ENCODE results near the gene MKRN2OS.

The MKRN2OS gene

DNA sequence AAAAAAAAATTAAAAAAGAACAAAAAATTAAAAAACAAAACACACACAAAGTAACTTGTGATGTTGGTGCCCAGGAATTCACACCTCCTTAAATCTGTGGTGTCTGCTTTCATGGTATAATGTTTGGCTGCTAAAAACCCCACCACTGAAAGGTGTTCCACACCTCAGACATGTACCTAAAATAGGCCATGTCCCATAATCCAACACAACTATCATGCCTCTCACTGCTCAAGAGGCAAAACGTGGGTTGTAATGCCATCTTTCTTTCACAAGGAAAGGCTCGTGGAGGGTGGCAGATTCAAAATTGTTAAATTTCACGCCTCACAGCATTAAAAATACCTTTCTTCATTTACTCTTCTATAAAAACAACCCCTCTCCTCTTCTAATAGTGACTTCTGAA lies 41.1 kb upstream of the MKRN2OS start:
- no peak for DNase-seq (ENCODE audit: low read depth)
- H3K4me3 ChIP-seq (ENCODE audit: low read depth, low read length) = no peak overlapping the region
- TF ChIP-seq, protein P1, sequence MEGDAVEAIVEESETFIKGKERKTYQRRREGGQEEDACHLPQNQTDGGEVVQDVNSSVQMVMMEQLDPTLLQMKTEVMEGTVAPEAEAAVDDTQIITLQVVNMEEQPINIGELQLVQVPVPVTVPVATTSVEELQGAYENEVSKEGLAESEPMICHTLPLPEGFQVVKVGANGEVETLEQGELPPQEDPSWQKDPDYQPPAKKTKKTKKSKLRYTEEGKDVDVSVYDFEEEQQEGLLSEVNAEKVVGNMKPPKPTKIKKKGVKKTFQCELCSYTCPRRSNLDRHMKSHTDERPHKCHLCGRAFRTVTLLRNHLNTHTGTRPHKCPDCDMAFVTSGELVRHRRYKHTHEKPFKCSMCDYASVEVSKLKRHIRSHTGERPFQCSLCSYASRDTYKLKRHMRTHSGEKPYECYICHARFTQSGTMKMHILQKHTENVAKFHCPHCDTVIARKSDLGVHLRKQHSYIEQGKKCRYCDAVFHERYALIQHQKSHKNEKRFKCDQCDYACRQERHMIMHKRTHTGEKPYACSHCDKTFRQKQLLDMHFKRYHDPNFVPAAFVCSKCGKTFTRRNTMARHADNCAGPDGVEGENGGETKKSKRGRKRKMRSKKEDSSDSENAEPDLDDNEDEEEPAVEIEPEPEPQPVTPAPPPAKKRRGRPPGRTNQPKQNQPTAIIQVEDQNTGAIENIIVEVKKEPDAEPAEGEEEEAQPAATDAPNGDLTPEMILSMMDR (IDR thresholded peaks at IDR 0.05; ENCODE audit: control insufficient read depth, extremely low read depth, insufficient read depth) = no peak

DNA sequence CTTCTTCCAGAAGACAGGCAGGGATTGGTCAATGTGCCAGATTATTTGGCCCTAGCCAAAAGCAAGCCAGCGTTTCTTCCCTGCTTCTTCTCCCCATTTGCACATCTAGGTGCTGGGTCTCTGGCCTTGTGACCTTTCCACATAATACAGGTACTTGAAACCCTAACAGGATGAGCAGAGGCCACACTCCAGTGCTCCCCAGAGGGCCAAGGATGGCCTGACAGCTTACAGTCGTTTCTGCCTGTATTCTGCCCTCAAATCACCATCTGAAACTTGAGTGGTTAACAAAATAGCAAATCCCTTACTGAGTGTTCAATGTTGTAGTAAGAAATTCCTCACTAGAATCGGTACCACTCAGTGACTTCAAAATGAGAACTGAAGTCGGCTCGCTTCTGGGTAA lies 40.7 kb upstream of the MKRN2OS start:
- no peak overlapping the region for H3K4me3 ChIP-seq (ENCODE audit: low read depth, low read length)
- TF ChIP-seq, protein P1 (IDR thresholded peaks at IDR 0.05; ENCODE audit: control insufficient read depth, extremely low read depth, insufficient read depth) = no peak
- no peak for DNase-seq (ENCODE audit: low read depth)

DNA sequence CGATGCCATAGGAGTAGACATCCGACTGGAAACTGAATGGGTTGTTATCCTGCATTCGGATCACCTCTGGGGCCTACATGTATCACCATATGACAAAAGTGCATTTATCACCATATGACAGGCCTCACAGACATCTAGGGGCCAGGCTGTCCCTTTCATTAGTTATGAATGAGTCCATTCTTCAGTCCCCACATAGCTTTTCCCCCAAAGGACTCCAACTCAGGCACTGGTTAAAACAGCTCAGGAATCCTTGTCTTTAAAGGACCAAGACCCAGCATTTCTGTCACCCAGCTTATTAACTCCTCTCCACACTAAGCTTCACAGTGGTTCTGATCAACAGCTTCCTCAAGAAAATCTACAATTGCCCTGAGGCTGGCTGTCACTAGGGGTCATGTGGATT lies 39.9 kb upstream of the MKRN2OS start:
- TF ChIP-seq, protein P1 (IDR thresholded peaks at IDR 0.05; ENCODE audit: control insufficient read depth, extremely low read depth, insufficient read depth) = no peak
- DNase-seq (ENCODE audit: low read depth) = no peak
- H3K4me3 ChIP-seq (ENCODE audit: low read depth, low read length) = no peak overlapping the region

DNA sequence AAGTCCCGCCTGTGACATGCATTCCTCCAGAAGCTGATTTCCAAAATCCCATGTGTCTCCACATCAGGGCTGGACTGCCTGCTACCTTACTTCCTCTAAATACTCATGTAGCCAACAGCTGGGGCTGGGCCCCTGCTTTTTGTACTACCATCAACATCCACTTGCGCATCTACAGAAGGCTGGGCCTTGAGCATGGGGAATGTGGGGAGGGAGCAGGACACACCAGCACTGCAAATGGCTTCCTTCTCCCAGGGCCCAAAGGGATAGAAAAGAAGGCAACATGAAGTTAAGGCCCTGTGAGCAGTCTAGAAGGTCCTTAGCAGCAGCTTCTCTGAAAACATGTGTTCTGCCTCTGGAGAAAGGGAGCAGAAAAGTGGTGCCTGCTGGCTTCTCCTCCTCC lies 38.8 kb upstream of the MKRN2OS start:
- DNase-seq (ENCODE audit: low read depth) = no peak
- TF ChIP-seq, protein P1 (IDR thresholded peaks at IDR 0.05; ENCODE audit: control insufficient read depth, extremely low read depth, insufficient read depth) = no peak
- H3K4me3 ChIP-seq (ENCODE audit: low read depth, low read length) = no peak overlapping the region

DNA sequence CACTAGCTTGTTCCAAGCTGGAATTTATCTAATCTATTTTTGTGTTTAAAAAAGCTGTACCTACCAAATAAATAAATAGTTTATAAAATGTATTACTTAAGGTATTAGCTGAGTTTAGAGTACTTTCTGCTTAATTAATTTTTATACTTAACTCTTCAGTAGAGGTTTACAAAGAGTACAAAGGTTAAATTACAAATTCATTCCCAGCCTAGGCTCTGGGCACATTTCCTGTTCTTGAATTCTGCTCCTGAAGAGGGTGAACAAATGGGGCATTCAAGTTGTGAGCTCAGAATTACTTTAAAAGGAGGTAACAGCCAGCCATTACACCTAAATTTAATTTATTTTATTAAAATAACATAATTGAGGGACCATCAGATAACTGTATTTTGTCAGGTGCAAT lies 38.0 kb upstream of the MKRN2OS start:
- no peak overlapping the region for H3K4me3 ChIP-seq (ENCODE audit: low read depth, low read length)
- no peak for DNase-seq (ENCODE audit: low read depth)
- TF ChIP-seq, protein P1 (IDR thresholded peaks at IDR 0.05; ENCODE audit: control insufficient read depth, extremely low read depth, insufficient read depth) = no peak

DNA sequence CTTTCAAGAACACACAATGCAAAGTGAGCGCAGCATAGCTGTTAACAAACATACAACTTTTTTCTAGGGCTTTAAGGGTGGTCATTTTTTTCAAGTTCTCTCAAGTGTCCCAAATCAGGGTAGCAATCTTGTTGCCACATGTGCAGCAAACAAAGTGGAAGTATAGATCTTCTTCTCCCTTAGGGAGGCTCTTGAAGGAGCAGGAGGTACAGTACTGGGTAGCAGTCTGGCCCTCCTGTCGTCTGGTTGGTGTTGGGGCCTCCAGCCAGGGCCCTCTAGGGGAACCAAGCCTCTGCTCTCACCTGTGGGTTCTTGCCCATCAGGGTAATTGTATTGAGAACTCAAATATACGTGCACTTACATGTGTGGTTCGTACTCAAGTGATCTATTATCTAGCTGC lies 37.4 kb upstream of the MKRN2OS start:
- no peak overlapping the region for H3K4me3 ChIP-seq (ENCODE audit: low read depth, low read length)
- DNase-seq (ENCODE audit: low read depth) = no peak
- TF ChIP-seq, protein P1 (IDR thresholded peaks at IDR 0.05; ENCODE audit: control insufficient read depth, extremely low read depth, insufficient read depth) = no peak

DNA sequence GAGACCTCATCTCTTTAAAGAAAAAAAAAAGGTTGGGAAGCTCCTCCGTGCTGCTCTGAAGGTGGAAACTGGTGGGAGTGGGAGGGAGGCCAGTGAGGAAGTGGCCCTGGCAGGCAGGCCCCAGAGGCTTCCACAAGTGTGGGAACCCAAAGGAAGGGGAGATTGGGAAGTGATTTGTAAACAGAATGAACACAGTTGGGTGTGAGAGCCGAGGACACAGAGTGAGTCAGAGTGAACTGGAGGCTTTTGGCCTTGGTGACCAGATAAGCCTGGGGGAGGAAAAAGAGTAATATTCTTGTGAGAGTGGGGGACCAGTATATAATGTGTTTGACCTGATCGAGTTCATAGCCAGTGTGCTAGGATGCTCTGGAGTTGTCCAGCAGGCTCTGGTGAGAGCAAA lies 34.6 kb upstream of the MKRN2OS start:
- H3K4me3 ChIP-seq (ENCODE audit: low read depth, low read length) = no peak overlapping the region
- TF ChIP-seq, protein P1 (IDR thresholded peaks at IDR 0.05; ENCODE audit: control insufficient read depth, extremely low read depth, insufficient read depth) = no peak

More for the DNA sequence above, 34.6 kb upstream of the MKRN2OS start:
- DNase-seq (ENCODE audit: low read depth) = no peak

Data from LNCaP clone FGC (cell line).